OCI-LY3 (cell line): ENCODE data around the gene RASSF1.

Experiments
- CTCF ChIP-seq: fragments of 200-600, 300-600 bp; sonication (generic); IDR thresholded peaks from 2 replicates; pipeline ENCODE4 v1.5.1; 2014; ENCODE audit warnings: antibody characterized with exemption, low read length, low read depth
- EZH2phosphoT487 ChIP-seq: fragments of 200-600 bp; shearing (Covaris generic); IDR thresholded peaks from 2 replicates; pipeline ENCODE4 v1.6.1; 2018; ENCODE audit warnings: antibody characterized with exemption, mixed run types, low read depth

GRCh38 chr3:50341537-50341936, 901 bp upstream of the RASSF1 start:
- no peak for TF ChIP-seq CTCF
- TF ChIP-seq EZH2phosphoT487: no peak
